Measurements from ENCODE around the gene FOXQ1.

- TF ChIP-seq SPI1 (IDR thresholded peaks at IDR 0.05; ENCODE audit: low read depth, low read length) (no peak), POLR2A (IDR thresholded peaks at IDR 0.05; ENCODE audit: low read depth, low read length) (no peak), POLR2AphosphoS5 (IDR thresholded peaks at IDR 0.05; ENCODE audit: low read depth, low read length) (no peak), TAF1 (IDR thresholded peaks at IDR 0.05; ENCODE audit: low read depth, low read length) (no peak), PAX5 (IDR thresholded peaks at IDR 0.05; ENCODE audit: insufficient read depth, low read length, severe bottlenecking) (no peak), POU2F2 (IDR thresholded peaks at IDR 0.05; ENCODE audit: low read depth, low read length) (no peak)
Measured at GRCh38 chr6:1362643-1363042, 50.7 kb downstream of the FOXQ1 start.
